Lower leg skin (tissue), 3 donors: ENCODE data around the gene POU2AF1.

Experiments
- POLR2A ChIP-seq, 2 donors: fragments of 450-650 bp; IDR thresholded peaks; one replicate each; pipeline ENCODE4 v1.6.1; 2016 to 2017; ENCODE audit warnings: antibody characterized with exemption in 2 of 2, mild to moderate bottlenecking in 1 of 2, moderate library complexity in 1 of 2
- TF ChIP-seq, protein P1 (sequence below), 3 donors: fragments of 450-650 bp; IDR thresholded peaks; one replicate each; pipeline ENCODE4 v1.5.1; 2016; ENCODE audit warnings: antibody characterized with exemption in 3 of 3, mild to moderate bottlenecking in 3 of 3, moderate library complexity in 2 of 3

- no peak for TF ChIP-seq POLR2A (IDR thresholded peaks at IDR 0.05)
- TF ChIP-seq, protein P1, sequence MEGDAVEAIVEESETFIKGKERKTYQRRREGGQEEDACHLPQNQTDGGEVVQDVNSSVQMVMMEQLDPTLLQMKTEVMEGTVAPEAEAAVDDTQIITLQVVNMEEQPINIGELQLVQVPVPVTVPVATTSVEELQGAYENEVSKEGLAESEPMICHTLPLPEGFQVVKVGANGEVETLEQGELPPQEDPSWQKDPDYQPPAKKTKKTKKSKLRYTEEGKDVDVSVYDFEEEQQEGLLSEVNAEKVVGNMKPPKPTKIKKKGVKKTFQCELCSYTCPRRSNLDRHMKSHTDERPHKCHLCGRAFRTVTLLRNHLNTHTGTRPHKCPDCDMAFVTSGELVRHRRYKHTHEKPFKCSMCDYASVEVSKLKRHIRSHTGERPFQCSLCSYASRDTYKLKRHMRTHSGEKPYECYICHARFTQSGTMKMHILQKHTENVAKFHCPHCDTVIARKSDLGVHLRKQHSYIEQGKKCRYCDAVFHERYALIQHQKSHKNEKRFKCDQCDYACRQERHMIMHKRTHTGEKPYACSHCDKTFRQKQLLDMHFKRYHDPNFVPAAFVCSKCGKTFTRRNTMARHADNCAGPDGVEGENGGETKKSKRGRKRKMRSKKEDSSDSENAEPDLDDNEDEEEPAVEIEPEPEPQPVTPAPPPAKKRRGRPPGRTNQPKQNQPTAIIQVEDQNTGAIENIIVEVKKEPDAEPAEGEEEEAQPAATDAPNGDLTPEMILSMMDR (IDR thresholded peaks at IDR 0.05), result no peak
Observed at GRCh38 chr11:111402411-111402810, 23.3 kb upstream of the POU2AF1 start.
